Body of pancreas (tissue), 4 donors: ENCODE results near the gene MYO9B. TPM values are rescaled to one million over a fixed set of nuclear protein-coding genes. Genes with fewer than 3 reads are reported as not detected.

Source experiments
- ATAC-seq: fragments of 150-250 bp; one replicate; pipeline ENCODE4 v1.9.1; 2016
- DNase-seq, 4 donors: peaks; one replicate each; pipeline ENCODE4 v3.0.0-alpha.2; 2019
- H3K27ac ChIP-seq, 4 donors: fragments of 200-600 bp; sonication (generic); 1 replicate in 3 of 4; 2 replicates in 1 of 4; pipeline versions ENCODE4 v1.5.1 to v1.6.1; 2016 to 2019; ENCODE audit warnings: mild to moderate bottlenecking in 1 of 4, mixed read lengths in 1 of 4, moderate library complexity in 1 of 4
- H3K27me3 ChIP-seq, 2 donors: fragments of 200-600 bp; sonication (generic); one replicate each; pipeline ENCODE4 v1.6.0; 2016; ENCODE audit warnings: mild to moderate bottlenecking in 1 of 2
- H3K36me3 ChIP-seq, 2 donors: fragments of 200-600 bp; sonication (generic); replicated peaks in 1 of 2; 2 replicates each; pipeline ENCODE4 v1.5.1; 2016; ENCODE audit warnings: low read depth in 2 of 2; ENCODE audit not compliant: insufficient read depth in 1 of 2
- H3K4me1 ChIP-seq: fragments of 200-600 bp; sonication (generic); one replicate; pipeline ENCODE4 v1.6.0; 2016
- H3K4me3 ChIP-seq, 2 donors: fragments of 200-600 bp; sonication (generic); 1 replicate in 1 of 2; 2 replicates in 1 of 2; pipeline ENCODE4 v1.5.1; 2016 to 2019
- H3K9me3 ChIP-seq, 3 donors: fragments of 200-600 bp; sonication (generic); 1 replicate in 2 of 3; 2 replicates in 1 of 3; pipeline ENCODE4 v1.5.1; 2016
- POLR2A ChIP-seq, 3 donors: fragments of 450-650 bp; IDR thresholded peaks; one replicate each; pipeline ENCODE4 v1.6.1; 2016; ENCODE audit warnings: antibody characterized with exemption in 3 of 3, mild to moderate bottlenecking in 2 of 3
- WGBS, 2 donors: methylation state at CpG; one replicate each; pipeline ENCODE4 v1.1.5; 2017; 5-methylcytosine and 5-hydroxymethylcytosine counted together
- intact Hi-C: fragments of 100-400 bp; cut with DNase I; formaldehyde crosslinking; loops from one replicate; pipeline ENCODE4 v1.15.1; 2023
- total RNA-seq, 2 donors: library from RNA; depleted of rRNA; stranded (reverse); fragments of >200 nt; gene quantifications; one replicate each; pipeline ENCODE4 v1.1.0, GENCODE V29; 2016
- TF ChIP-seq, protein P1 (sequence below), 7 experiments: fragments of 450-650 bp in 4 of 7; fragments of 200-600 bp in 3 of 7; sonication (generic) in 3 of 7; IDR thresholded peaks; one replicate each; pipeline ENCODE4 v1.5.1; 2016 to 2019; ENCODE audit warnings: antibody characterized with exemption in 7 of 7

MYO9B gene
- total RNA-seq, 2 donors from 2014 or later, result 26.2 to 56.0 TPM

DNA sequence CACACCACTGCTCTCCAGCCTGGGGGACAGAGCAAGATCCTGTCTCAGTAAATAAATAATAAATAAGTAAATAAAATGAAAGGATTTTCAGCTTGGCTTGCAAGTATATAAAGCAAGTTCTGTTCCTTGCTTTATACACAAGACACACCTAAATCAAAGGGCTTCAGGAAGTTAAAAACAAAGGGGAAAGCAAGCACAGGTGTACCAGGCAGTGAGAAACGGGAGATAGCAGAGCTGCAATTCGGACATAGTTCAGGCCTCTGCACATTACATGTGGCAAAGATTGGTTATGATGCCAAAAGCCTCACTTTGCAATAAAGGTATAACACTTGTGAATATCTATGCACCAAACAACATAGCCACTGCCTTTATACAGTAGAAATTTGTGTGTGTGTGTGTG is 47.5 kb downstream of the MYO9B start:
- 92 to 98% methylated on average over 2 of the region's 2 CpGs for WGBS, 2 donors

DNA sequence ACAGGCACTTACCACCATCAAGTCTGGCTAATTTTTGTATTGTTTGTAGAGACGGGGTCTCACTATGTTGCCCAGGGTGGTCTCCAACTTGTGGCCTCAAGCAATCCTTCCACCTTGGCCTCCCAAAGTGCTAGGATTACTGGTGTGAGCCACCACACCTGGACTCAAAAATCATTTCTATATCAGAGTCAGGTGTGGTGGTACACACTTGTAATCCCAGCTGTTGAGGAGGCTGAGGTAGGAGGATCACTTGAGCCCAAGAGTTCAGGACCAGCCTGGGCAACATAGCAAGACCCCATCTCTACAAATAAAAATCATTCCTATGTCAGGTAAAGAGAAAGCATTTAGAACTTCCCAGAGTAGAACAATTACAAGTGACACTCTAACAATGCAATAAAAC is 48.4 kb downstream of the MYO9B start:
- H3K27ac ChIP-seq, result no peak overlapping the region
- no peak for DNase-seq
- TF ChIP-seq POLR2A (IDR thresholded peaks at IDR 0.05), result no peak
- TF ChIP-seq, protein P1, sequence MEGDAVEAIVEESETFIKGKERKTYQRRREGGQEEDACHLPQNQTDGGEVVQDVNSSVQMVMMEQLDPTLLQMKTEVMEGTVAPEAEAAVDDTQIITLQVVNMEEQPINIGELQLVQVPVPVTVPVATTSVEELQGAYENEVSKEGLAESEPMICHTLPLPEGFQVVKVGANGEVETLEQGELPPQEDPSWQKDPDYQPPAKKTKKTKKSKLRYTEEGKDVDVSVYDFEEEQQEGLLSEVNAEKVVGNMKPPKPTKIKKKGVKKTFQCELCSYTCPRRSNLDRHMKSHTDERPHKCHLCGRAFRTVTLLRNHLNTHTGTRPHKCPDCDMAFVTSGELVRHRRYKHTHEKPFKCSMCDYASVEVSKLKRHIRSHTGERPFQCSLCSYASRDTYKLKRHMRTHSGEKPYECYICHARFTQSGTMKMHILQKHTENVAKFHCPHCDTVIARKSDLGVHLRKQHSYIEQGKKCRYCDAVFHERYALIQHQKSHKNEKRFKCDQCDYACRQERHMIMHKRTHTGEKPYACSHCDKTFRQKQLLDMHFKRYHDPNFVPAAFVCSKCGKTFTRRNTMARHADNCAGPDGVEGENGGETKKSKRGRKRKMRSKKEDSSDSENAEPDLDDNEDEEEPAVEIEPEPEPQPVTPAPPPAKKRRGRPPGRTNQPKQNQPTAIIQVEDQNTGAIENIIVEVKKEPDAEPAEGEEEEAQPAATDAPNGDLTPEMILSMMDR (IDR thresholded peaks at IDR 0.05), result no peak
- no peaks in the 10 kb centered on the region for H3K36me3 ChIP-seq
- ATAC-seq, result no peak
- intact Hi-C loops, result no loop called here
- H3K27me3 ChIP-seq, result no peaks in the 10 kb centered on the region
- no peaks in the 10 kb centered on the region for H3K4me1 ChIP-seq
- no peak overlapping the region for H3K4me3 ChIP-seq
- WGBS, 2 donors, result 83% methylated on average over 1 of the region's 1 CpG
- no peaks in the 10 kb centered on the region for H3K9me3 ChIP-seq

More for the DNA sequence above, 47.5 kb downstream of the MYO9B start:
- Histone ChIP-seq H3K4me3 (no peak overlapping the region), H3K27ac (no peak overlapping the region), H3K36me3 (no peaks in the 10 kb centered on the region), H3K4me1 (no peaks in the 10 kb centered on the region), H3K27me3 (no peaks in the 10 kb centered on the region), H3K9me3 (no peaks in the 10 kb centered on the region)
- DNase-seq (no peak), ATAC-seq (no peak)
- intact Hi-C loops, result no loop called here
- TF ChIP-seq POLR2A (IDR thresholded peaks at IDR 0.05), result no peak
- TF ChIP-seq, protein P1 (IDR thresholded peaks at IDR 0.05), result no peak

GRCh38 chr19:17125062-17125727 is 49.6 kb downstream of the MYO9B start:
- Histone ChIP-seq H3K36me3 (no peaks in the 10 kb centered on the region), H3K4me3 (no peak overlapping the region), H3K27ac (peak overlapping the region in 2 of 4 donors; percentile 18 to 68), H3K27me3 (no peaks in the 10 kb centered on the region), H3K9me3 (no peaks in the 10 kb centered on the region), H3K4me1 (no peaks in the 10 kb centered on the region)
- no peak for TF ChIP-seq POLR2A (IDR thresholded peaks at IDR 0.05)
- TF ChIP-seq, protein P1 (IDR thresholded peaks at IDR 0.05), result no peak
- no peak for DNase-seq
- no peak for ATAC-seq
- intact Hi-C loops, result no loop called here
- WGBS, 2 donors, result 67 to 82% methylated on average over 8 to 10 of the region's 10 CpGs

DNA sequence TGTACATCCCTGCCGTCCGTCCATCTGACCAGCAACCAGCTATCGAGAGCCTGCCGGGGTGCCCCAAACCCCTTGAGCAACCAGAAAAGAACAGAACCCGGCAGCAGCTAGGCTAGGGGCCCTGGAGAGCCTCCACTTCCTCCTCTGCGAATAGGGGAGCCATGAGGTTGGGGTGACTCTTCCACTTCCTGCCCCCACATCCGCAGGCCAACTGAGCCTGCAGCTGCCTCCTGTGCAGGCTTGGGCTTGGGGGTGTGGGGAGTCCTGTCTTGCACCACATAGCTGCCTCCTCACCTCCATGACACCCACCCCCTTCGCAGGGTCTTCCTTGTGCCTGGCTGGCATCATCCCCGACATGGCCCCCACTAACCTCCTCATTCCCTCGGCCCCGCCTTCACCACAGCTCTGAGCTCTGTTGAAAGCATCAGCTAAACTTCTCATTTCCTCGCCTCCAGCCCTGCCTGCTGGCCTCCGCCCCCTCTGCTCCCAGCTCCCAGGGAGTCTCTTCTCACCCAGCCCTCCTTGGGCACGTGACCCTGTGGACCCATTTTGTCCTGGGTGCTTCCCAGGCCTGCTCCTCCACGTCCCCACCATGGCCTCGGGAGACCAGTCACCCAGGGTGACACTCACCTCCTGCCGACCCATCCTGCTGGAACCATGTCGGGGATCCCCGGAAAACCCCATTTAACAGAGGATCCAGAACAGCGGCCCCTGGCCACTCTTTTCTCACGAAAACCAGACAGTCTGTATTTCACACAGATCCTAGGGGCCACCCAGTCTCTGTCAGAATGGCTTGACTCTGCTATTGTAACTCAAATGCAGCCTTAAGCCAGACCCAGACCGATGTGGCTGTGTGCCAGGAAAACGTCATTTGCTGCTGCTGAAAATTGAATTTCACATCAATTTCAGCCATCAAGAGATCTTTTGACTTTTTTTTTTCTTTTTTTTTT is 50.4 kb downstream of the MYO9B start:
- peak in 1 of 3 donors; percentile 13 for TF ChIP-seq POLR2A (IDR thresholded peaks at IDR 0.05)
- TF ChIP-seq, protein P1 (IDR thresholded peaks at IDR 0.05), result no peak
- Histone ChIP-seq H3K27ac (peak overlapping the region in 2 of 4 donors; percentile 18 to 68), H3K4me3 (no peak overlapping the region), H3K4me1 (peaks cover 2% of the 10 kb centered on the region), H3K36me3 (no peaks in the 10 kb centered on the region), H3K9me3 (no peaks in the 10 kb centered on the region), H3K27me3 (no peaks in the 10 kb centered on the region)
- peak; percentile 34 to 62 (median 40) for DNase-seq
- intact Hi-C loops, result no loop called here
- ATAC-seq, result peak; percentile 28
- 65 to 67% methylated on average over 22 to 23 of the region's 23 CpGs for WGBS, 2 donors
